Measurements from ENCODE around the gene ZNF618. TPM values are rescaled to one million over a fixed set of nuclear protein-coding genes. Genes with fewer than 3 reads are reported as not detected.

ZNF618 gene
- total RNA-seq, 1 experiment from 2014 or later: 22.0 TPM

GRCh38 chr9:113976915-113977314 lies 100.8 kb downstream of the ZNF618 start:
- no peaks in the 10 kb centered on the region for H3K27me3 Mint-ChIP-seq (ENCODE audit: low read depth)
- no peak for TF ChIP-seq ZNF396 (CRISPR knock-in tag; IDR thresholded peaks at IDR 0.05; ENCODE audit: borderline replicate concordance)
- no peak for TF ChIP-seq KAT7 (CRISPR knock-in tag; IDR thresholded peaks at IDR 0.05; ENCODE audit: borderline replicate concordance)
- no peak for TF ChIP-seq ZNF219 (CRISPR knock-in tag; IDR thresholded peaks at IDR 0.05; ENCODE audit: borderline replicate concordance)
- TF ChIP-seq MXD4 (CRISPR knock-in tag; IDR thresholded peaks at IDR 0.05; ENCODE audit: borderline replicate concordance): no peak
- TF ChIP-seq ZNF532 (CRISPR knock-in tag; IDR thresholded peaks at IDR 0.05; ENCODE audit: borderline replicate concordance): no peak
- no peak for TF ChIP-seq NR2C2 (CRISPR knock-in tag; IDR thresholded peaks at IDR 0.05)
- TF ChIP-seq, protein P1, sequence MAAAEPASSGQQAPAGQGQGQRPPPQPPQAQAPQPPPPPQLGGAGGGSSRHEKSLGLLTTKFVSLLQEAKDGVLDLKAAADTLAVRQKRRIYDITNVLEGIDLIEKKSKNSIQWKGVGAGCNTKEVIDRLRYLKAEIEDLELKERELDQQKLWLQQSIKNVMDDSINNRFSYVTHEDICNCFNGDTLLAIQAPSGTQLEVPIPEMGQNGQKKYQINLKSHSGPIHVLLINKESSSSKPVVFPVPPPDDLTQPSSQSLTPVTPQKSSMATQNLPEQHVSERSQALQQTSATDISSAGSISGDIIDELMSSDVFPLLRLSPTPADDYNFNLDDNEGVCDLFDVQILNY (CRISPR knock-in tag; IDR thresholded peaks at IDR 0.05): no peak
- TF ChIP-seq IRF2 (CRISPR knock-in tag; IDR thresholded peaks at IDR 0.05; ENCODE audit: borderline replicate concordance, low read depth): no peak
- TF ChIP-seq, protein P2, sequence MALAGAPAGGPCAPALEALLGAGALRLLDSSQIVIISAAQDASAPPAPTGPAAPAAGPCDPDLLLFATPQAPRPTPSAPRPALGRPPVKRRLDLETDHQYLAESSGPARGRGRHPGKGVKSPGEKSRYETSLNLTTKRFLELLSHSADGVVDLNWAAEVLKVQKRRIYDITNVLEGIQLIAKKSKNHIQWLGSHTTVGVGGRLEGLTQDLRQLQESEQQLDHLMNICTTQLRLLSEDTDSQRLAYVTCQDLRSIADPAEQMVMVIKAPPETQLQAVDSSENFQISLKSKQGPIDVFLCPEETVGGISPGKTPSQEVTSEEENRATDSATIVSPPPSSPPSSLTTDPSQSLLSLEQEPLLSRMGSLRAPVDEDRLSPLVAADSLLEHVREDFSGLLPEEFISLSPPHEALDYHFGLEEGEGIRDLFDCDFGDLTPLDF (CRISPR knock-in tag; IDR thresholded peaks at IDR 0.05): no peak
- TF ChIP-seq FOXJ3 (CRISPR knock-in tag; IDR thresholded peaks at IDR 0.05; ENCODE audit: borderline replicate concordance): no peak
- TF ChIP-seq JUN (CRISPR knock-in tag; IDR thresholded peaks at IDR 0.05): no peak
- no peak for TF ChIP-seq GABPB1 (CRISPR knock-in tag; IDR thresholded peaks at IDR 0.05)
- TF ChIP-seq ELF4 (CRISPR knock-in tag; IDR thresholded peaks at IDR 0.05; ENCODE audit: low read depth): no peak
- TF ChIP-seq NFYB (CRISPR knock-in tag; conservative IDR thresholded peaks at IDR 0.05; ENCODE audit: low read depth): no peak
- TF ChIP-seq ZNF138 (CRISPR knock-in tag; conservative IDR thresholded peaks at IDR 0.05): no peak
- no peak for TF ChIP-seq ZNF263 (CRISPR knock-in tag; IDR thresholded peaks at IDR 0.05; ENCODE audit: low read depth)
- no peak for TF ChIP-seq NR3C1 (CRISPR knock-in tag; conservative IDR thresholded peaks at IDR 0.05; ENCODE audit: low read depth)
- TF ChIP-seq OVOL2 (CRISPR knock-in tag; IDR thresholded peaks at IDR 0.05; ENCODE audit: borderline replicate concordance): no peak
- DNase-seq (ENCODE audit: low spot score) (no peak), ATAC-seq (no peak)
- H3K4me1 Mint-ChIP-seq: no peaks in the 10 kb centered on the region
- no peak overlapping the region for H3K4me3 Mint-ChIP-seq
- H3K27ac Mint-ChIP-seq: no peak overlapping the region
- no peaks in the 10 kb centered on the region for H3K36me3 Mint-ChIP-seq
- no peaks in the 10 kb centered on the region for H3K9me3 Mint-ChIP-seq
- POLR2A ChIA-PET: no interaction called here
- CTCF ChIA-PET: no interaction called here

DNA sequence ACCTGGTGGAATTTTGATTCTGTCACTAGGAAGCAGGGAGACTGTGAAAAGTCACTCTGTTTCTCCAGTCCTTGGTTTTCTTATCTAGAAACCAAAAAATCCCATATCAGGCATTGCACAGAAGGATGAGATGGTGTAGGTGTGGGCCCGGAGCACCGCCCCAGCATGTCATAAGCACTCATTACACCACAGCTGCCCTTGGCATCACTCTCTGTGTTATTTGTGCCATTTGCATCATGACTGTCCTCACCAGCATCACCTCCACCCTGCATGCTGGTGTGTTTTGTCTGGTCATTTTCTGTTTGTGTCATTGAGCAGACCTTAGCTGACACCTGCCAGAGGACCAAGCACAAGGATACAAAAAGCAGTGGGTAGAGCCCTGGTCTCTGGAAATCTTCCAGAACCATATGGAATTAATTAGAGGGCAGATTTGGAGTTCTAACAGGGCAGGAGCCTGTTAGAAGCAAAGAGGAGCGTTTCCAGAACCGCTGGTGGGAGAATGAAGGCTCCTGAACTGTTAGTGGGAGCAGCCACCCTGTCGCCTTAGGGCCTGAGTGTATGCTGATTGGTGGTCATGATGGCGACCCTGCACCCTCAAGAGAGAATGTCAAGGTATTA lies 102.7 kb downstream of the ZNF618 start:
- ATAC-seq: no peak
- H3K36me3 Mint-ChIP-seq: no peaks in the 10 kb centered on the region
- no peak overlapping the region for H3K4me3 Mint-ChIP-seq
- no peak for DNase-seq (ENCODE audit: low spot score)
- H3K27me3 Mint-ChIP-seq (ENCODE audit: low read depth): no peaks in the 10 kb centered on the region
- no peak for TF ChIP-seq ZBTB21 (CRISPR knock-in tag; IDR thresholded peaks at IDR 0.05; ENCODE audit: borderline replicate concordance)
- TF ChIP-seq ZNF425 (CRISPR knock-in tag; conservative IDR thresholded peaks at IDR 0.05): no peak
- TF ChIP-seq, protein P3, sequence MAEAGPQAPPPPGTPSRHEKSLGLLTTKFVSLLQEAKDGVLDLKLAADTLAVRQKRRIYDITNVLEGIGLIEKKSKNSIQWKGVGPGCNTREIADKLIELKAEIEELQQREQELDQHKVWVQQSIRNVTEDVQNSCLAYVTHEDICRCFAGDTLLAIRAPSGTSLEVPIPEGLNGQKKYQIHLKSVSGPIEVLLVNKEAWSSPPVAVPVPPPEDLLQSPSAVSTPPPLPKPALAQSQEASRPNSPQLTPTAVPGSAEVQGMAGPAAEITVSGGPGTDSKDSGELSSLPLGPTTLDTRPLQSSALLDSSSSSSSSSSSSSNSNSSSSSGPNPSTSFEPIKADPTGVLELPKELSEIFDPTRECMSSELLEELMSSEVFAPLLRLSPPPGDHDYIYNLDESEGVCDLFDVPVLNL (CRISPR knock-in tag; IDR thresholded peaks at IDR 0.05; ENCODE audit: borderline replicate concordance, low read depth): no peak
- TF ChIP-seq, protein P4, sequence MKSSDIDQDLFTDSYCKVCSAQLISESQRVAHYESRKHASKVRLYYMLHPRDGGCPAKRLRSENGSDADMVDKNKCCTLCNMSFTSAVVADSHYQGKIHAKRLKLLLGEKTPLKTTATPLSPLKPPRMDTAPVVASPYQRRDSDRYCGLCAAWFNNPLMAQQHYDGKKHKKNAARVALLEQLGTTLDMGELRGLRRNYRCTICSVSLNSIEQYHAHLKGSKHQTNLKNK (CRISPR knock-in tag; IDR thresholded peaks at IDR 0.05): no peak
- TF ChIP-seq SP1 (CRISPR knock-in tag; conservative IDR thresholded peaks at IDR 0.05): no peak
- H3K9me3 Mint-ChIP-seq: no peaks in the 10 kb centered on the region
- ChIA-PET POLR2A (no interaction called here), CTCF (no interaction called here)
- no peak overlapping the region for H3K27ac Mint-ChIP-seq
- H3K4me1 Mint-ChIP-seq: no peaks in the 10 kb centered on the region
